DOHH2 (cell line): ENCODE measurements around the gene PID1.

Experiments used
- H3F3A ChIP-seq: fragments of 200-600 bp; sonication (generic), shearing (Covaris generic); 2 replicates; pipeline ENCODE4 v1.6.0; 2016; ENCODE audit warnings: antibody characterized with exemption, mild to moderate bottlenecking; ENCODE audit not compliant: control insufficient read depth, insufficient read depth
- H3K27ac ChIP-seq: fragments of 200-600 bp; sonication (generic); 2 replicates; pipeline ENCODE4 v1.5.1; 2014; ENCODE audit warnings: low read depth, mild to moderate bottlenecking, low read length, moderate library complexity
- H3K27me3 ChIP-seq: fragments of 200-600 bp; sonication (generic); 2 replicates; pipeline ENCODE4 v1.6.1; 2014; ENCODE audit warnings: mild to moderate bottlenecking, low read length, mixed read lengths; ENCODE audit not compliant: control insufficient read depth
- H3K36me3 ChIP-seq: fragments of 200-600 bp; sonication (generic); 2 replicates; pipeline ENCODE4 v1.6.1; 2014; ENCODE audit warnings: mild to moderate bottlenecking, low read length, moderate library complexity, mixed read lengths; ENCODE audit not compliant: control insufficient read depth
- H3K4me1 ChIP-seq: fragments of 200-600 bp; sonication (generic); 2 replicates; pipeline ENCODE4 v1.6.1; 2014; ENCODE audit warnings: mild to moderate bottlenecking, low read length, mixed read lengths; ENCODE audit not compliant: control insufficient read depth
- H3K4me2 ChIP-seq: fragments of 200-600 bp; sonication (generic); 2 replicates; pipeline ENCODE4 v1.6.0; 2014; ENCODE audit warnings: mild to moderate bottlenecking, low read length, moderate library complexity
- H3K4me3 ChIP-seq: fragments of 200-600 bp; sonication (generic); 2 replicates; pipeline ENCODE4 v1.5.1; 2014; ENCODE audit warnings: mild to moderate bottlenecking, low read length, mixed read lengths
- H3K79me2 ChIP-seq: fragments of 200-600 bp; sonication (generic); 2 replicates; pipeline ENCODE4 v1.6.1; 2014; ENCODE audit warnings: mild to moderate bottlenecking, low read length, mixed read lengths; ENCODE audit not compliant: control insufficient read depth
- H3K9me2 ChIP-seq: fragments of 200-600 bp; sonication (generic); replicated peaks from 2 replicates; pipeline ENCODE4 v1.6.1; 2014; ENCODE audit warnings: mild to moderate bottlenecking, low read length, mixed read lengths; ENCODE audit not compliant: control insufficient read depth
- H3K9me3 ChIP-seq: fragments of 200-600 bp; sonication (generic); 2 replicates; pipeline ENCODE4 v1.6.1; 2014; ENCODE audit warnings: antibody characterized with exemption, low read length, mixed read lengths; ENCODE audit not compliant: control insufficient read depth, insufficient read depth
- H4K20me1 ChIP-seq: fragments of 200-600 bp; sonication (generic); 2 replicates; pipeline ENCODE4 v1.6.0; 2014; ENCODE audit warnings: low read depth, mild to moderate bottlenecking, antibody characterized with exemption, low read length, moderate library complexity; ENCODE audit not compliant: control insufficient read depth, insufficient read depth
- CTCF ChIP-seq: fragments of 200-600 bp; sonication (generic); IDR thresholded peaks from one replicate; pipeline ENCODE4 v1.5.1; 2014; ENCODE audit warnings: antibody characterized with exemption, mild to moderate bottlenecking, low read depth, low read length; ENCODE audit not compliant: poor library complexity, severe bottlenecking
- EZH2phosphoT487 ChIP-seq: fragments of 200-600 bp; sonication (generic); IDR thresholded peaks from 2 replicates; pipeline ENCODE4 v1.6.1; 2017; ENCODE audit warnings: borderline replicate concordance, mild to moderate bottlenecking, antibody characterized with exemption, low read length, moderate library complexity, mixed read lengths

PID1 gene

GRCh38 chr2:229118336-229118735 lies 152.8 kb downstream of the PID1 start:
- peaks cover 9% of the 10 kb centered on the region for H3K4me1 ChIP-seq
- 0 out of 2 replicates have a peak, but pooled peaks cover 2% of the 10 kb centered on the region for H3K9me3 ChIP-seq
- no peak overlapping the region for H3K4me2 ChIP-seq
- no peaks in the 10 kb centered on the region for H3K27me3 ChIP-seq
- H3K9me2 ChIP-seq = no peaks in the 10 kb centered on the region
- H4K20me1 ChIP-seq = no peaks in the 10 kb centered on the region
- H3K4me3 ChIP-seq = no peak overlapping the region
- no peaks in the 10 kb centered on the region for H3F3A ChIP-seq
- no peaks in the 10 kb centered on the region for H3K36me3 ChIP-seq
- H3K27ac ChIP-seq = no peak overlapping the region
- TF ChIP-seq EZH2phosphoT487 (no peak), CTCF (no peak)
- no peaks in the 10 kb centered on the region for H3K79me2 ChIP-seq

GRCh38 chr2:229111744-229112143 lies 159.3 kb downstream of the PID1 start:
- no peaks in the 10 kb centered on the region for H3K4me1 ChIP-seq
- no peaks in the 10 kb centered on the region for H3K9me3 ChIP-seq
- H3K79me2 ChIP-seq = no peaks in the 10 kb centered on the region
- no peak overlapping the region for H3K27ac ChIP-seq
- H3K4me3 ChIP-seq = no peak overlapping the region
- no peak overlapping the region for H3K4me2 ChIP-seq
- H3K36me3 ChIP-seq = no peaks in the 10 kb centered on the region
- no peak for TF ChIP-seq CTCF
- TF ChIP-seq EZH2phosphoT487 = no peak
- H4K20me1 ChIP-seq = no peaks in the 10 kb centered on the region
- H3K27me3 ChIP-seq = no peaks in the 10 kb centered on the region
- H3F3A ChIP-seq = no peaks in the 10 kb centered on the region
- no peaks in the 10 kb centered on the region for H3K9me2 ChIP-seq

- Histone ChIP-seq H3K79me2 (no peaks in the 10 kb centered on the region), H3K27ac (no peak overlapping the region), H3K4me3 (no peak overlapping the region), H3K4me2 (no peak overlapping the region), H4K20me1 (no peaks in the 10 kb centered on the region), H3K27me3 (no peaks in the 10 kb centered on the region), H3K9me3 (no peaks in the 10 kb centered on the region), H3K36me3 (no peaks in the 10 kb centered on the region), H3F3A (no peaks in the 10 kb centered on the region), H3K9me2 (no peaks in the 10 kb centered on the region), H3K4me1 (no peaks in the 10 kb centered on the region)
- TF ChIP-seq CTCF (no peak), EZH2phosphoT487 (no peak)
Measured at GRCh38 chr2:229109195-229109594, 161.9 kb downstream of the PID1 start.

- H3K4me1 ChIP-seq = no peaks in the 10 kb centered on the region
- no peak overlapping the region for H3K27ac ChIP-seq
- no peaks in the 10 kb centered on the region; the same call in 1 of the 2 replicates for H3K9me3 ChIP-seq
- no peak overlapping the region for H3K4me3 ChIP-seq
- H4K20me1 ChIP-seq = no peaks in the 10 kb centered on the region
- no peaks in the 10 kb centered on the region for H3K36me3 ChIP-seq
- no peaks in the 10 kb centered on the region for H3K27me3 ChIP-seq
- H3K79me2 ChIP-seq = no peaks in the 10 kb centered on the region
- H3F3A ChIP-seq = no peaks in the 10 kb centered on the region
- TF ChIP-seq CTCF (no peak), EZH2phosphoT487 (no peak)
- H3K4me2 ChIP-seq = no peak overlapping the region
- no peaks in the 10 kb centered on the region for H3K9me2 ChIP-seq
Measured at GRCh38 chr2:229107601-229108000, 163.5 kb downstream of the PID1 start.
